Omental fat pad (tissue), 4 donors: ENCODE measurements around the gene CDH23. TPM values are rescaled to one million over a fixed set of nuclear protein-coding genes. Genes with fewer than 3 reads are reported as not detected.

Source experiments
- ATAC-seq: fragments of 150-250 bp; one replicate; pipeline ENCODE4 v1.9.1; 2016; ENCODE audit warnings: mild to moderate bottlenecking, moderate library complexity; ENCODE audit not compliant: low FRiP score
- DNase-seq: peaks from one replicate; pipeline ENCODE4 v3.0.0-alpha.2; 2019; ENCODE audit warnings: low spot score
- CTCF ChIP-seq, 3 donors: fragments of 450-650 bp; IDR thresholded peaks; one replicate each; pipeline ENCODE4 v1.5.1; 2016 to 2017; ENCODE audit warnings: antibody characterized with exemption in 3 of 3, mild to moderate bottlenecking in 3 of 3, moderate library complexity in 2 of 3
- total RNA-seq, 4 donors: library from RNA; depleted of rRNA; stranded (reverse); fragments of >200 nt; gene quantifications; one replicate each; pipeline ENCODE4 v1.1.0, GENCODE V29; 2016

CDH23 gene
- total RNA-seq, 4 donors from 2014 or later: 25.3 to 41.9 (median 34.4) TPM

- TF ChIP-seq CTCF (IDR thresholded peaks at IDR 0.05): no peak
- DNase-seq (no peak), ATAC-seq (no peak)
Observed at GRCh38 chr10:71537681-71538080, 141.0 kb downstream of the CDH23 start.

- ATAC-seq (peak; percentile 18), DNase-seq (no peak)
- TF ChIP-seq CTCF (IDR thresholded peaks at IDR 0.05): no peak
Observed at GRCh38 chr10:71538608-71539260, 142.0 kb downstream of the CDH23 start.

- no peak for TF ChIP-seq CTCF (IDR thresholded peaks at IDR 0.05)
- no peak for ATAC-seq
- DNase-seq: no peak
Observed at GRCh38 chr10:71539442-71540118, 142.9 kb downstream of the CDH23 start.

GRCh38 chr10:71542478-71542877 is 145.8 kb downstream of the CDH23 start:
- ATAC-seq (no peak), DNase-seq (no peak)
- TF ChIP-seq CTCF (IDR thresholded peaks at IDR 0.05): no peak

GRCh38 chr10:71543608-71544170 is 147.0 kb downstream of the CDH23 start:
- ATAC-seq (no peak), DNase-seq (no peak)
- no peak for TF ChIP-seq CTCF (IDR thresholded peaks at IDR 0.05)

- DNase-seq: no peak
- ATAC-seq: no peak
- no peak for TF ChIP-seq CTCF (IDR thresholded peaks at IDR 0.05)
Observed at GRCh38 chr10:71545001-71545400, 148.3 kb downstream of the CDH23 start.

GRCh38 chr10:71546220-71546619 is 149.5 kb downstream of the CDH23 start:
- no peak for ATAC-seq
- no peak for TF ChIP-seq CTCF (IDR thresholded peaks at IDR 0.05)
- no peak for DNase-seq
